ENCODE data around the gene MARCO. TPM values are rescaled to one million over a fixed set of nuclear protein-coding genes. Genes with fewer than 3 reads are reported as not detected.
"Not testable (repeated sequence)": the region's sequence is repeated elsewhere in the genome, so short reads cannot be mapped to it uniquely, and the experiment has no call there.

The MARCO gene
- total and polyA plus RNA-seq, 2 donors (not counting 1 experiment from before 2014, with no cell fraction given): 0.04 TPM; not detected in 1

DNA sequence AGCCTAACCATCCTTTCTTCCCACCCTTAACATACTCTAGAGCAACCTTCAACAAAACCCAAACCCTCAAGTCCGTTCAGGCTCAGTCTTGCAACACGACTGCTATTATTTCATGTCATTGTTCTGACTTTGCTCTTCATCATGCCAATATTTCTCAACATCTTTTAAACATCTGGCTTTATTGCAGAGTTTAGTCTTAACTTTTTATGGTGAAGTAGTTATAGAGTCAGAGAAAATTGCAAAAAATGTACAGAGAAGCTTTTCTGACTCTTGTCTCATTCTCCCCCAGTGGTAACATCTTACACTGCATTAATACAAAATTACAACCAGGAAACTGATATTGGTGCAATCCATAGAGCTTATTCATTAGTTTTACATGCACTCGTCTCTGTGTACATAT is 3.9 kb downstream of the MARCO start:
- Histone ChIP-seq H3K4me3 (ENCODE audit: control extremely low read depth in 1 of 5, extremely low read depth in 1 of 5, insufficient read depth in 1 of 5, low read depth in 2 of 5, low read length in 4 of 5) (no peak overlapping the region), H3K36me3 (replicated peaks in 1 of 2; ENCODE audit: control extremely low read depth in 1 of 2, control insufficient read depth in 1 of 2, extremely low read depth in 1 of 2, insufficient read depth in 2 of 2, low read length in 1 of 2) (no peaks in the 10 kb centered on the region), H3K27ac (ENCODE audit: low read length in 2 of 2) (no peak overlapping the region), H3K9me3 (ENCODE audit: control extremely low read depth in 1 of 3, control insufficient read depth in 2 of 3, insufficient read depth in 1 of 3, low read length in 2 of 3) (no peaks in the 10 kb centered on the region), H3K4me2 (replicated peaks; ENCODE audit: low read depth, low read length, poor library complexity, severe bottlenecking) (no peak overlapping the region), H3K4me1 (ENCODE audit: control insufficient read depth in 2 of 2, insufficient read depth in 2 of 2, low read length in 2 of 2) (no peaks in the 10 kb centered on the region), H4K20me1 (ENCODE audit: control insufficient read depth, insufficient read depth, low read length, poor library complexity, severe bottlenecking) (no peaks in the 10 kb centered on the region), H2AFZ (ENCODE audit: insufficient read depth, low read depth, low read length, poor library complexity, severe bottlenecking) (no peak overlapping the region), H3K27me3 (replicated peaks in 1 of 4; ENCODE audit: control extremely low read depth in 1 of 4, control insufficient read depth in 3 of 4, insufficient read depth in 4 of 4, low read length in 3 of 4) (no peaks in the 10 kb centered on the region), H3K79me2 (ENCODE audit: control insufficient read depth, insufficient read depth, low read length) (no peaks in the 10 kb centered on the region), H3K9ac (ENCODE audit: low read length) (no peak overlapping the region)
- Mint-ChIP-seq H3K9me3 (ENCODE audit: insufficient read depth) (no peaks in the 10 kb centered on the region), H3K27ac (no peak overlapping the region), H3K27me3 (peaks cover 21% of the 10 kb centered on the region), H3K4me3 (no peak overlapping the region), H3K4me1 (no peaks in the 10 kb centered on the region)
- whole genome bisulfite sequencing (ENCODE audit: insufficient coverage): 94% methylated on average over 2 of the region's 3 CpGs
- TF ChIP-seq EZH2 (IDR thresholded peaks at IDR 0.05; ENCODE audit: borderline replicate concordance, insufficient read depth, low read depth, low read length, poor library complexity, severe bottlenecking): no peak
- TF ChIP-seq, protein P1, sequence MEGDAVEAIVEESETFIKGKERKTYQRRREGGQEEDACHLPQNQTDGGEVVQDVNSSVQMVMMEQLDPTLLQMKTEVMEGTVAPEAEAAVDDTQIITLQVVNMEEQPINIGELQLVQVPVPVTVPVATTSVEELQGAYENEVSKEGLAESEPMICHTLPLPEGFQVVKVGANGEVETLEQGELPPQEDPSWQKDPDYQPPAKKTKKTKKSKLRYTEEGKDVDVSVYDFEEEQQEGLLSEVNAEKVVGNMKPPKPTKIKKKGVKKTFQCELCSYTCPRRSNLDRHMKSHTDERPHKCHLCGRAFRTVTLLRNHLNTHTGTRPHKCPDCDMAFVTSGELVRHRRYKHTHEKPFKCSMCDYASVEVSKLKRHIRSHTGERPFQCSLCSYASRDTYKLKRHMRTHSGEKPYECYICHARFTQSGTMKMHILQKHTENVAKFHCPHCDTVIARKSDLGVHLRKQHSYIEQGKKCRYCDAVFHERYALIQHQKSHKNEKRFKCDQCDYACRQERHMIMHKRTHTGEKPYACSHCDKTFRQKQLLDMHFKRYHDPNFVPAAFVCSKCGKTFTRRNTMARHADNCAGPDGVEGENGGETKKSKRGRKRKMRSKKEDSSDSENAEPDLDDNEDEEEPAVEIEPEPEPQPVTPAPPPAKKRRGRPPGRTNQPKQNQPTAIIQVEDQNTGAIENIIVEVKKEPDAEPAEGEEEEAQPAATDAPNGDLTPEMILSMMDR (IDR thresholded peaks at IDR 0.05): no peak
- intact Hi-C loops (cut with micrococcal nuclease): no loop called here
- POLR2A ChIA-PET: no interaction called here
- CTCF ChIA-PET: no interaction called here
- no peak for DNase-seq
- no peak for ATAC-seq (ENCODE audit: low read depth)

DNA sequence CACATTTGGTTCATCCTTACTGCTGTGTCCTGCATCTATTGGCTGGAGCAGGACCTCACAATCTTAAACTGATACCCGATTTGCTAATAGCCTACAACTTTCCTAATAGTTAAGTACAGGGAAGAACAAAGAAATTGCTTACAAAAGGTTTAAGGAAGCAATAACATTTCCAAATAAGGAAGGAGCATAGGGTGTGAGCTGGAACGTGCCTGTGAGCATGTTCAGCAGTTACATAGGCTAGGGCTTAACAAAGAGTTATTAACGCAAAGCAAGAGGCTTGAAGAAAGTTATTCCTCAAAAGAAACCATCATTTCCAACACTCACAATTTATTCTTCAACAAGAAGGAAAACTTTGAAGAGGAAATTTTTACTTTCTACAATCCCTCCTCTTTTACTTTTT is 6.3 kb downstream of the MARCO start:
- H3K4me1 Mint-ChIP-seq; ATAC-seq (ENCODE audit: low read depth); intact Hi-C loops (cut with micrococcal nuclease); H2AFZ ChIP-seq (ENCODE audit: insufficient read depth, low read depth, low read length, poor library complexity, severe bottlenecking); H3K4me1 ChIP-seq (ENCODE audit: control insufficient read depth in 2 of 2, insufficient read depth in 2 of 2, low read length in 2 of 2); H3K27ac Mint-ChIP-seq; H3K27me3 ChIP-seq (replicated peaks in 1 of 4; ENCODE audit: control extremely low read depth in 1 of 4, control insufficient read depth in 3 of 4, insufficient read depth in 4 of 4, low read length in 3 of 4); H3K4me3 ChIP-seq (ENCODE audit: control extremely low read depth in 1 of 5, extremely low read depth in 1 of 5, insufficient read depth in 1 of 5, low read depth in 2 of 5, low read length in 4 of 5); H3K9me3 ChIP-seq (ENCODE audit: control extremely low read depth in 1 of 3, control insufficient read depth in 2 of 3, insufficient read depth in 1 of 3, low read length in 2 of 3); H4K20me1 ChIP-seq (ENCODE audit: control insufficient read depth, insufficient read depth, low read length, poor library complexity, severe bottlenecking); H3K27ac ChIP-seq (ENCODE audit: low read length in 2 of 2); H3K4me3 Mint-ChIP-seq; POLR2A ChIA-PET; H3K36me3 ChIP-seq (replicated peaks in 1 of 2; ENCODE audit: control extremely low read depth in 1 of 2, control insufficient read depth in 1 of 2, extremely low read depth in 1 of 2, insufficient read depth in 2 of 2, low read length in 1 of 2); H3K4me2 ChIP-seq (replicated peaks; ENCODE audit: low read depth, low read length, poor library complexity, severe bottlenecking); H3K9me3 Mint-ChIP-seq (ENCODE audit: insufficient read depth); CTCF ChIA-PET; H3K9ac ChIP-seq (ENCODE audit: low read length); H3K79me2 ChIP-seq (ENCODE audit: control insufficient read depth, insufficient read depth, low read length); DNase-seq: not testable (repeated sequence)
- H3K27me3 Mint-ChIP-seq: peaks cover 27% of the 10 kb centered on the region
- no CpG with 5 or more reads among the region's 3 CpGs for WGBS (ENCODE audit: insufficient coverage)

Data from B cell (primary cell).